T-helper 2 cell (primary cell): ENCODE results near the gene KLB.

Source experiments
- DNase-seq, 5 experiments: peaks; one replicate each; pipeline versions ENCODE4 v3.0.0 to v3.0.0-alpha.2; 2012 to 2022

KLB gene

DNA sequence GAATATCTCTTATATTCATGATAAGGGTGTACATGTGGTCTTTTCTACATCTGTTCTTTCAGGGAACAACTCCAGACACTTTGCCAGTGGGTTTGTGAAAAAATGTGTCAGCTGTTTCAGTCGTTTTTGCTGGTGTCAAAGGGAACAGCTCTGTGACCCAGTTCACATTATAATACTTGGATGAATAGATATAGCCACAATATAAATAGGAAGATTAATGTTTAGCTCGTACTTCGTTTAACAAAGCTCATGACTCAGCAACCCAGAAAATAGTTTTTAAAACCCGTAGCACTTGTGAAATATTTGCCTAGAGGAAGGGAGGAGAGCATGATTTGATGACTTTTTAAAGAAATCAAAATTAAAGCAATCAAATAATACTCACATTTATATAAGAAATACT, 60.0 kb downstream of the KLB start:
- DNase-seq, result no peak

DNA sequence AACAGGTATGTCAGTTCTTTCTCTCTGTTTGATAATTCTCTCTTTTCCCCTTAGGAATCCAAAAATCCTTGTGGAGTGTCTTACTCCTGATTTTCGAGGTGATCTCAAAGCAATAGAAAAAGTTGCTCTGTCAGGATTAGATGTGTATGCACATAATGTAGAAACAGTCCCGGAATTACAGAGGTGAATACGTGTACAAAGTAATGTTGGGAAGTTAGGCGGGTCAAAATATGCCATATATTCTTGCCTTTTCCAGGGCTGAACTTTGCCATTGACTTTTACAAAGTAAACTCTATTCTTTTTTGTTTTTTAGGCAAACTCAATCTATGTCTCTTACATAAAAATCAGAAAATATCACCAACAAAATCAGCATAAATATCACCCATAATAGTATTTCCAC, 60.7 kb downstream of the KLB start:
- no peak for DNase-seq

DNA sequence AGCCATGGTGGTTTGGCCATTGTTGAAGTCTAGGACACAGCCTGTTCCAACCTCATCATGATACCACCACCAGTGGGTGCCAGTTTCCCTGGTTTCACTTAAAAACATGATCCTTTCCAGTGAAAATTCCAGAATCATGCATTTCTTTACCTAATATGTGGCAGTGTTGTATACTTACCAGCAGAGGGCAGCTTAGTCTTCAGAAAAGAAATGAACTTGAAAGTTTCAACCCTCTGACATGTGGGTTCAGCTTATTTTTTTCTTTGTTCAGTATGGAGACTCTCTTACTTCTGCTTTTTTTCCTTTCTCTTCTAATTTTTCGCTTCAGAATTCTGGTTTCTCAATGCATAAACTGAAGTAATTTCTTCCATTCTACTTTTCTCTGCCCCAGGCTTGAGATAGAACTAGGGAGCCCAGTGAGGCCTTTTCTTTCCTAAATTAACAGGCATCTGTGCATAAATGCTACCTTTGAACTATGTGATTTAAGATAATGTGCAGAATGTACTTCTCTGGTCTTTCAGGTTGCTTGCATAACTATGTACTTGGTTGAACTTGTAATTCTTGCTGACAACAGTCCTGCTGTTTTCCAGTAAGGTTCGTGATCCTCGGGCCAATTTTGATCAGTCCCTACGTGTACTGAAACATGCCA, 62.8 kb downstream of the KLB start:
- peak in 2 of 5 experiments; percentile 26 to 65 for DNase-seq

DNA sequence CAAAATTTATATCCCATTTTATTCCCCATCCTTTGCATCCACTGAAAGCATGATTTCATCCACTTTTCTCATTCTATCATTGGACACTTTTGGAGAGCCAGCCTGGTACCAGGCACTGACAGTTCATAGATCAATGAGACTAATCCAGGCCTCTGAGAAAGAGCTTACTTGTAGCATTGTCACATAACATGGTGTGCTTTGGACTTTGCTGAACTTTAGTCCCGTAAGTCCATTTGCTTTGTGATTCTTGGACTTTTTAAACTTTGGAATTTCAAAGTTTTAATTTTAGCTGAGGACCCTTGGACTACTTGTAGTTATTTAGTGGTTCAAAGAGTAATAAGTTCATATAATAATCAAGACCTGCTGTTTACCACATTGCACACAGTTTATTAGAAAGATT, 63.7 kb downstream of the KLB start:
- DNase-seq, result no peak

DNA sequence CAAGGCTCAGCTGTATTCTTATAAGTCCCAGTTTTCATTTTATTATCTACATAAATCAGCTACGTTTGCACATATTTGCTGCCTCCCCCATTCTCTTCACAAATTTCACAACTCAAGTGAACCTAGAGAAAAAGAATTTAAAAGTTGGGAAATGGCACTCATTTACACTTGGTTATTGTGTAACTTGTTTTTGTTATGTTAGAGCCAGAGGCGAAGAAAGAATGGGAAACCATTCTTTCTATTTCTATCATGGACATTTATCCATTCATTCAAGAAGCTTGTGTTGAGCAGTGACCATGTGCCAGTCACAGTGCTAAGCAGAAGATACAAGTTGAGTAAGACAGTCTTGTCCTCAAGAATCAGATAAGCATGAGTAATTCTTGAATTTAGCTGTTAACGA, 65.7 kb downstream of the KLB start:
- DNase-seq, result no peak

DNA sequence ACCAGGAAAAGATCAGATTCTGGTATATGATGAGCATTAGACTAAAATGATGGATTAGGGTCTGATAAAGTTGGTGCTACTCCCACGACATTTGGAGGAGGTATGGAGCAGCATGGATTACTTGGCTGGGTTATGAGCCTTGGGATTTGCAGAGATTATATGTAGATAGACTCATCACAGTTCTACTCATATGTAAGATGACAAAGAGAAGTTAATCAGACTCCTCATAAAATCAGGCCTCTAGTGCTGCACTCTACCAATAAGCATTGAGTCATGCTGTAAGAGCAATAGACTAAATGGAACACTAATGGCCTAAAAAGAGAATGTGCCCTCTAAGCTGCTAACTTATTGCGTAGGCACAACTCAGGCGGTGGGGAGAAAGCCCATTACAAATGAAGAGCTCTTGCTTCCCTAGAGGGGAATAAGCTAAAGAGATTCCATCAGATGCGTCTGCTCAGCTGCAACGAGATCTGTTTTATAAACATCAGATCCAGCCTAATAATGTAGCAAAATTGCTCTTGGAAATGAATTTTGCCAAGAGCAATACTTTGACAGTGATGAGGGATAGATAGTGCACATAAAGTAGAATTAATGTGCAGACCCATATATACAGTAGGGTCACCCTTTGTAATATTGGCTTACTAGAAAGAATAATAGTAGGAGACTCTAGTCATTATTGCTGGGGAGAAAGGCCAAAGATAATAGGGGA, 69.6 kb downstream of the KLB start:
- DNase-seq, result no peak

DNA sequence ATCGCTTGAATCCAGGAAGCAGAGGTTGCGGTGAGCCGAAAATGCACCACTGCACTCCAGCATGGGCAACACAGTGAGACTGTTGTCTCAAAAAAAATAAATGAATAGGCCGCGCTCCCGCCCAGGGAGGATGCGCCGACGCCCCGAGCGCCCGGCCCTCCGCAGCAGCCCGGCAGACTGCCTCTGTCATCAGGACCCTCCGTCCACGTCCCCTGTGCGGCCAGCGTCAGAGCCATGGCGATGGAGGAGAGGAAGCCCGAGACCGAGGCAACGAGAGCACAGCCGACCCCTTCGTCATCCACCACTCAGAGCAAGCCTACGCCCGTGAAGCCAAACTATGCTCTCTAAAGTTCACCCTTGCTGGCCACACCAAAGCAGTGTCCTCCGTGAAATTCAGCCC, 73.5 kb downstream of the KLB start:
- no peak for DNase-seq

DNA sequence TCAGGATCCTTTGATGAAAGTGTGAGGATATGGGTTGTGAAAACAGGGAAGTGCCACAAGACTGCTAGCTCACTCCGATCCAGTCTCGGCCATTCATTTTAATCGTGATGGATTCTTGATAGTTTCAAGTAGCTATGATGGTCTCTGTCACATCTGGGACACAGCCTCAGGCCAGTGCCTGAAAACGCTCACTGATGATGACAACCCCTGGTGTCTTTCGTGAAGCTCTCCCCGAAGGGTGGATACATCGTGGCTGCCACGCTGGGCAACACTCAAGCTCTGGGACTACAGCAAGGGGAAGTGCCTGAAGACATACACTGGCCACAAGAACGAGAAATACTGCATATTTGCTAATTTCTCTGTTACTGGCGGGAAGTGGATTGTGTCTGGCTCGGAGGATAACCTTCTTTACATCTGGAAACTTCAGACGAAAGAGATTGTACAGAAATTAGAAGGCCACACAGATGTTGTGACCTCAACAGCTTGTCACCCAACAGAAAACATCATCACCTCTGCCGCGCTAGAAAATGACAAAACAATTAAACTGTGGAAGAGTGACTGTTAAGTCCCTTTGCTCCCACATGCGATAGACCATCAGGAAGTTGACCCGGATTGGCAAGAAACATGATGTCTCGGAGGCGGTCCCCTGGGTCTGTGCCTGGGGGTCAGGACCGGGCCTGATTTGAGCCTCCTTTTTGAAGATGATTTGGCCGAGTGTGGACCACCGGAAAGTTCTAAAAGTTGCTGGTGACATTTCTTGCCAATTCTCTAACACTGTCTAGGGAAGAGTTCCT, 74.4 kb downstream of the KLB start:
- DNase-seq, result no peak

DNA sequence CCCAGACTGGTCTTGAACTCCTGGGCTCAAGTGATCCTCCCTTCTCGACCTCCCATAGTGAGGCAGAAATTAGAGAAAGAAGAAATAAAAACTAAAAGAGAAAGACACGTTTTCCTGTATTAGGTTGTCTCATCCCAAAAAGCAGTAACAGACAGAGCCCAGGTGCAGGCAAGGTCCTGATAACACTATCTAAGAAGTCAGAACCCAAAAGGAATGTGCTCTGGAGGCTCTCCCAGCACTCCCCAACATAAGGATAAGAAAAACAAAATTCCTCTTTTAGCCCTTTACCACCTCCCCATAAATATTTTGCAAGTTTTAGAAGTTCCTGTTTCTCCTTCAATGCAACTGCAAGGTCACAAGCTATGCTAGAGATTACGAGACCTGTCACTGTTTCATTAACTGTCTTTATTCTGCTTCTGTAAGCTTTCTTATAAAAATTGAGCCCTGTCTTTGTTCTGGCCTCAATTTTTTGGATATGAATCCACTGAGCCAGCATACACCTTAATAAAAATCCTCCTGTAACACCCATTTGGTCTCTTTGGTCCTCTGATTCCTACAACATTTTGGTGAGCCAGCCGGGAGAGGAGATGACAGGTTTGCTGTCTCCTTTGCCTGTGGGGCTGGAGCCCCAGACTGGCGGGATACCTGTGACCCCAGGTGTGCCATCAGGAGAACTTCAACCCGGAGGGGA, 78.0 kb downstream of the KLB start:
- DNase-seq, result no peak

DNA sequence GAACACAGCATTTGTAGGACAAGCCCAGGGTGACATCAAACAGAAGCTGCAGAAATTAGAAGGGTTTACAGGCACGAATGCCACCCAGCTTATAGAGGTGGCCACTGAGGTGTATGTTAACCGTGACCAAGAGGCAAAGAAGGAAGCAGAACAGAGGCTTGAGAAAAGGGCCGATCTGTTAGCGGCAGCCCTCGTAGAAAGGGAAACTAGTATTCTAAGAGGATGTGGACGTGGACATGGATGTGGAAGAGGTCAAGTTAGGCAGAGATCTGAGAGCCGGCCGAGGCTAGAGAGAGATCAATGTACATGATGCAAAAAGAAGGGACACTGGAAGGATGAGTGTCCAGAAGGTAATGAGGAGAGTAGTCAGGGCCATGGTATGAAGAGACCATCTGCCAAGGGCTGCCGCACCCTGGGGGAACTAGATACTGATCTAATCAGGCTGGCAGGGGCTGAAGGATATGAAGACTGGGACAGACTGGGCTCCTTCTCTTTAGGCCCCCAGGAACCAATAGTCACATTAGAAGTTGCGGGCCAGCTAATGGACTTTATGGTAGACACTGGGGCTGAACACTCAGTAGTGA, 79.6 kb downstream of the KLB start:
- DNase-seq, result no peak

DNA sequence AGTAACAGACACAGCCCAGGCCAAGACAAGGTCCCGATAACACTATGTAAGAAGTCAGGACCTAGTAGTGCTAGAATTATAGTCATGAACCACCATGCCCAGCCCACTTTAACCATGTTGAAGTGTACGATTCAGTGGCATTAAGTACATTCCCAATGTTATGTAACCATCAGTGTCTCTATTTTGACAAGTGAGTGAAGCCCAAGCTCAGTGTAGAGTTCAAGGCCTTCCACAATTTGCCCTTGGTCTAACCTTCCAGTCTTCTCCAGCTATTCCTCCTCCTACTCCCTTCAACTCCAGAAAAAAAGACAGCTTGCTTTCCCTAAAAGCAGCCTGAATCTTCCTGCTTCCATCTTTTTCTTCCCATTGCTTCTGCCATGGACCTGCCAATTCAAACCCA, 83.6 kb downstream of the KLB start:
- no peak for DNase-seq

DNA sequence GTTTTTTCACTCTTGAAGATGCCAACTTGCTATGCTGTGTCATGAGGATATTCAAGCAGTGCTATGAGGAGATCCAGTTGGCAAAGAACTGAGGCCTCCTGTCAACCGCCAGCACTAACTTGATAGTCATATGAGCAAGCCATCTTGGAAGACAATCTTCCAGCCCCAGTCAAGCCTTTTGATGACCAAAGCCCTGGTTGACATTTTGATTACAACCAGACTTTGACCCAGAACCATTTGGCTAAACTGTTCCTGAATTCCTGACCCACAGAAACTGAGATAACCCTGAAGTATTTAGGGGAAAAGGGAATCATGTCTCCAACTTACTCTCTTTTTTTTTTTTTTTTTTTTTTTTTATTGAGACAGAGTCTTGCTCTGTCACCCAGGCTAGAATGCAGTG, 87.6 kb downstream of the KLB start:
- no peak for DNase-seq

DNA sequence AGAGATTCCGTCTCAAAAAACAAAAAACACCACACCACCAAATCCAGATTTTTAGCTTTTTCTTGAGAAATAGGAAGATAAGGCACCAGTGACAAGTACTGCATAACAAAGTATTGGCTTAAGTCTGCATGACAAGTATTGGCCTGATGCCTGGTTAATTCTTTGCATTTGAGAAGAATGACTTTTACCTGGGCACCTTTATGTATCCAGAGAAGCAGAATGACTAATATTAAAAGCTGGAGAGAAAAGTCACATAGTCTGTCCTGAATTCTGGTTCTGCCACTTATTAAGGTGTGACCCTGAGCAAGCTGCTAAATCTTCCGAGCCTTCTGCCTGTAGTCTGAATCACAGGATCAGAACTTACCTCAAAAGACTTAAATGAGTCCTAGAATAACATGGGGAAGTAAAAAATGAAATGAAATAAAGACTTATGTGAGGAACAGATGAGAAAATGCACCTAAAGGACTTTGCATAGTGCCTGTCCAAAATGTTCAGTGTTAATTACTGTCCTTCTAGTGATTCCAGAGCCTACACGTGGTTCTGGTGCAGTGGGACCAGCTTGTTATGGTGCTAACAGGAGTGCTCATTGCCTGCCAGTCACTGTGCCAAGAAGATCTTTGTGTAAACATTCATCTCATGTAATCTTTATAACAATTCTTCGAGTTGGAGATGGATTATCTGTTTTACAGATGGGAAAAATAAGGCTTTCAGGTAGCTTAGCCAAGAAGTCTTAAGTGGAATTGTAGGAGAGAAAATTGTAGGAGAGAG, 88.9 kb downstream of the KLB start:
- no peak for DNase-seq

DNA sequence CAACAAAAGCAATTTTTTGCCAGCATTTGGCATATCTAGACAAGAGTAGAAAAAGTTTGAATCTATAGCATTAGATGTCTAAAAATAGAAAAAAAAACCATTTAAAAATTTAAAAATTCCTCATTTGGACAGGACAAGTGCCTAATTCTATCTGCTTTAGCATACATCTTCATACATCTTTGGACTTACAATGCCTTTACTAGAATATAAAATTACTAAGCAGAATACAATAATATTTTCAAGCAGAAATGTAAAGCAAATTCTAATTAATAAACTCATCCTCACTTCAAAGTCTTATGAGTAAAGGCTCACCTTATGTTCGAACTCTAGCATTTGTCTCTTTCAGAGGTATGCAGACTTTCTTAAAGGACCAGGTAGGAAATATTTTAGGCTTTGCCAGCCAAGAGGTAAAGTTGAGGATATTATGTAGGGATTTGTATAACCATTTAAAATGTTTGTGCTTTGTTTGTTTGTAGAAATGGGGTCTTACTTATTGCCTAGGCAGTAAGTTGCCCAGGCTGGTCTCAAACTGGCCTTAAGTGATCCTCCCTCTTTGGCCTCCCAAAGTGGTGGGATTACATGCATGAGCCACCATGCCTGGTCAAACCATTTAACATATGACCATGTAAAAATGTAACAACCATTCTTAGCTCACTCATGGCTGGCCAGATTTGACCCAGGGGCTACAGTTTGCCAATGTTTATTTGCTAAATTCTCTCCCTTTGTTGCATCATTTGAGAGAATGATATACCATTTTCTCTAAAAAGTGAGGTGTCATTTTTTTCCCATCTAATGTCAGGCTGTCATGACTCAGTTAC, 91.4 kb downstream of the KLB start:
- DNase-seq, result no peak

DNA sequence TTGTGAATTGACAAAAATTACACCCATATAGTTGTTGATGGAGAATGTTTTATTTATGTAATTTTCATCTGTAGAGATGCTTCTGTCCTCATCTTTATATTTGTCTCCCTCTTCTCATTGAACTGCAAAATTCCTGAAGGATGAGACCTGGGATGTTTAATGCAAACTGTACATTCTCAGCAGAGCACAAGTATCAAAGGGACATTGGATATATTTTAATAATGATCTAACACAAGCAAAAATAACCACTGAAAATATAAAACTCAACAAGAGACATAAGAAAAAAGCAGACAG, 91.9 kb downstream of the KLB start:
- no peak for DNase-seq
